SH-SY5Y (cell line): Measurements from ENCODE around the gene NUBP2.

Experiments
- GATA2 ChIP-seq: IDR thresholded peaks from 2 replicates; pipeline ENCODE4 v1.6.1; 2011; ENCODE audit warnings: mild to moderate bottlenecking, low read depth, low read length
- GATA3 ChIP-seq: IDR thresholded peaks from 2 replicates; pipeline ENCODE4 v1.6.1; 2011; ENCODE audit warnings: low read depth, mild to moderate bottlenecking, low read length, moderate library complexity

DNA sequence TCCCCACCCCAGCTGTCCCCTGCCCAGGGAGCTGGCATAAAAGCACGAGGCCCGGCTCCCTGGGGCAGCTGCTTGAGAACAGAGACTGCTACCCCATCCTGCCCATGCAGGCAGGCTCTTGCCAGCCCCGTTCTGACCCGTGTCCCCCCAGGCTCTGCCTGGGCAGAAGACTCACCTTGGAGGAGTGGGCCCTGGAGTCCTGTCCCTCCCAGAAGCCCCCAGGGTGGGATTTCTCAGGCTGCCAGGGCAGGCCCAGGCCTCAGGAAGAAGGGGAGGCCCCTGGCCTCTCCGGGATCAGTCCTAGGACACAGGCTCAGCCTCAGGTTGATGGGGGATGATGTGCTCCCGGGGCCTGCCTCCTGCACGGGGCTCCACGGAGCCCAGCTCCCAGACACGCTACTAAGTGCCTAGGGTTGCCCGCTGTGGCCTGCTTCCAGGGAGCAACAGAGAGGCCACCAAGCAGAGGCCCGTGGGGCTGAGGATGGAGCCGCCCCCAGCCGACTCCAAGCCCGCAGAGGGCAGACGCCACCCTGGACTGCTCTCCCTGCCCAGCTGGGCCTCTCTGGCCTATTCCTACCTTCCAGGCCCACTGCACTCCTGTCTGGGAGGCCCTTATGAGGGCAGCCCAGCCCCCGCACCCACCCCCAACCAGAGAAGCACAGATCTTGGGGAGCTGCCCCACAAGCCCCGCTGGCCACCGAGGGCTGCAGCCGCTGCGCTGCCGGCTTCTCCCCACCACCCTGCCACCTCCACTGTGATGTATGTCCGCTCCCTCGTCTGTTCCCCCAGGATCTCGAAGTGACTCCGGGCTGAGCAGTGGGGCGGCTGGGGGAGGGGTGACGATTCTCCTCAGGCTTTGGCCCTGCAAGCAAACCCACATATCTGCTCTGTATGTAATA lies 13.1 kb upstream of the NUBP2 start:
- TF ChIP-seq GATA3 (no peak), GATA2 (no peak)
